ENCODE results near the gene SMIM21. TPM values are rescaled to one million over a fixed set of nuclear protein-coding genes. Genes with fewer than 3 reads are reported as not detected.

Gene SMIM21
- total RNA-seq = not detected in 2 replicates

DNA sequence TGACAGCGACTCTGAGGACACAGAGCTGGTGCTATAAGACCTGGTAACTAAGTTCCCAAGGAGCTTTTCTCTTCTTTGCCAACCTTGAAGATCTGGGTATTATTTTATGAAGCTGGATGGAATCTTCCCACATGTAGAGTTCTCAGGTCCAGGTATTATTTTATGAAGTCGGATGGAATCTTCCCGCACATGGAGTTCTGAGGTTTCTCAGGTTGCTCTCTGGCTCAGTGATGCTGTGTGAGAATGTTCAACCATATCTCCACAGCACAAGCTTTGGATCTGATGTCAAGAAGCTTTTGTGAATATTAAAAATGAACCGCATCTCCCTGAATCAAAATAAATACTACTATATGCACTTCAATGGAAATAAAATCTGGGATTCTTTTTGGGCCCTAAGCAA, at the start of gene SMIM21:
TSS of gene SMIM21 (minus strand) at position 101 of the 400 bp plus-strand sequence. CDS start 140 bp downstream, outside the sequence.
- H3K27me3 ChIP-seq (ENCODE audit: control insufficient read depth, insufficient read depth, low read length) = peaks cover 2% of the 10 kb centered on the region

DNA sequence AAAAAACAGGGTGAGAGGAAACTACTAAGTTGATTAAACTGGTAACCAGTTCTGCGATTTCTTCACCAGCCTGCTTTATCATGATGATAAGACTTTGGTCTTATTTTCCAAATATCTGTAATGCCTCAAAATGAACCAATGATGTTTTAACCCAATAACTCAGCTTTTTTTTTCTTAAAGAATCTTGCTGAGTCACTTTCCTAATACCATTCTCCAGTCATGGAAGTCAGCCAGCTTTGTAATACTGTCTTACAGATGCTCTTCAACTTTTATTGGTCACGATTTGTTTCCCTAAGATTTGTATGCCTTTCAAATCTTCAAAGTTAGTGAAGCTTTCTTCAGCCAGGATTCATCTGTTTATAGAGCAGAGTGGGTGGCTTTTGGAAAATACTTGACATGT, 47.7 kb upstream of the SMIM21 start:
- TF ChIP-seq, protein P1, sequence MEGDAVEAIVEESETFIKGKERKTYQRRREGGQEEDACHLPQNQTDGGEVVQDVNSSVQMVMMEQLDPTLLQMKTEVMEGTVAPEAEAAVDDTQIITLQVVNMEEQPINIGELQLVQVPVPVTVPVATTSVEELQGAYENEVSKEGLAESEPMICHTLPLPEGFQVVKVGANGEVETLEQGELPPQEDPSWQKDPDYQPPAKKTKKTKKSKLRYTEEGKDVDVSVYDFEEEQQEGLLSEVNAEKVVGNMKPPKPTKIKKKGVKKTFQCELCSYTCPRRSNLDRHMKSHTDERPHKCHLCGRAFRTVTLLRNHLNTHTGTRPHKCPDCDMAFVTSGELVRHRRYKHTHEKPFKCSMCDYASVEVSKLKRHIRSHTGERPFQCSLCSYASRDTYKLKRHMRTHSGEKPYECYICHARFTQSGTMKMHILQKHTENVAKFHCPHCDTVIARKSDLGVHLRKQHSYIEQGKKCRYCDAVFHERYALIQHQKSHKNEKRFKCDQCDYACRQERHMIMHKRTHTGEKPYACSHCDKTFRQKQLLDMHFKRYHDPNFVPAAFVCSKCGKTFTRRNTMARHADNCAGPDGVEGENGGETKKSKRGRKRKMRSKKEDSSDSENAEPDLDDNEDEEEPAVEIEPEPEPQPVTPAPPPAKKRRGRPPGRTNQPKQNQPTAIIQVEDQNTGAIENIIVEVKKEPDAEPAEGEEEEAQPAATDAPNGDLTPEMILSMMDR (IDR thresholded peaks at IDR 0.05; ENCODE audit: insufficient read depth, low read length, severe bottlenecking) = no peak
- FAIRE-seq = no peak
- H3K4me3 ChIP-seq (ENCODE audit: low read depth, low read length) = no peak overlapping the region
- DNase-seq (ENCODE audit: low read depth) = peak; percentile 59
- H3K36me3 ChIP-seq (ENCODE audit: control insufficient read depth, insufficient read depth, low read length) = no peaks in the 10 kb centered on the region
- H3K27me3 ChIP-seq (ENCODE audit: control insufficient read depth, insufficient read depth, low read length) = no peaks in the 10 kb centered on the region

More for the DNA sequence above, at the start of gene SMIM21:
- H3K36me3 ChIP-seq (ENCODE audit: control insufficient read depth, insufficient read depth, low read length) = no peaks in the 10 kb centered on the region
- DNase-seq (ENCODE audit: low read depth) (no peak), FAIRE-seq (no peak)
- H3K4me3 ChIP-seq (ENCODE audit: low read depth, low read length) = no peak within 1 kb of the TSS
- TF ChIP-seq, protein P1 (IDR thresholded peaks at IDR 0.05; ENCODE audit: insufficient read depth, low read length, severe bottlenecking) = no peak

DNA sequence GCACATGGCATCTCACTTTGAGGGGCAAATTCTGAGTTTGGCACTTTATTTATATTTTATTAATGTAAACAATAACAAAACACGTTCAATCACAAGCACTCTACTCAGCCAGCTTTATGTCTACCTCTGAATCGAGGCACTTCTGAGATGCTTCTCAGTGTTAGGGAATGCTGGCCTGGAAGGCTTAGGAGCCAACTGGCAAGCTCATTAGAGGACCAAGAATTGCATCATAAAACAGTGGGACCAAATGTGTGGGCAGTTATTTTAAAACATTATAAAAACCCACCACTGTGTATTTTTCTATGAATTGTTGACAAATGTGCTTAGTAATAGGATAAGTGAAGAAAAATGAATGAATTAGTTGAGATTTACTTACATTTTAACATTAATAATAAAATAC, 46.8 kb upstream of the SMIM21 start:
- Histone ChIP-seq H3K4me3 (ENCODE audit: low read depth, low read length) (no peak overlapping the region), H3K36me3 (ENCODE audit: control insufficient read depth, insufficient read depth, low read length) (no peaks in the 10 kb centered on the region), H3K27me3 (ENCODE audit: control insufficient read depth, insufficient read depth, low read length) (no peaks in the 10 kb centered on the region)
- TF ChIP-seq, protein P1 (IDR thresholded peaks at IDR 0.05; ENCODE audit: insufficient read depth, low read length, severe bottlenecking) = no peak
- no peak for DNase-seq (ENCODE audit: low read depth)
- FAIRE-seq = no peak

DNA sequence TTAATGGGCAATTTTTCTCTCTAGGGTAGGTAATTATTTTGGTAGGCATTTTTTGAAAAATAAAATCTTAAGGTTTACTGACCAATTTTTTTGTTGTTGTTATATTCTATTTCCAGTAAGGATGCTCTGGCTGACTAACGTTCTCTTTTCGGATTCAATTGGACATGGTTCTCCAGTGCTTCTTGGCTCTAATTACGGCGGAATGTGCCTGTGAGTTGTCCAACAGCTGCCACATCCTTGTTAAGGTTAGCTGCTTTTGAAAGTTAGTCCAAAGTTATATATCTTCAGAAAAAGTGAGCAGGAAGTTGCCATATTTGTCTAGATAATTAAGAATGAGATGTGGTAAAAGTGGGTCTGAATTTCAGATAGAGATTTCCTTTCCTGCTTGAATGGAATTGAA, 45.8 kb upstream of the SMIM21 start:
- TF ChIP-seq, protein P1 (IDR thresholded peaks at IDR 0.05; ENCODE audit: insufficient read depth, low read length, severe bottlenecking) = no peak
- H3K27me3 ChIP-seq (ENCODE audit: control insufficient read depth, insufficient read depth, low read length) = no peaks in the 10 kb centered on the region
- no peak for DNase-seq (ENCODE audit: low read depth)
- no peaks in the 10 kb centered on the region for H3K36me3 ChIP-seq (ENCODE audit: control insufficient read depth, insufficient read depth, low read length)
- no peak for FAIRE-seq
- no peak overlapping the region for H3K4me3 ChIP-seq (ENCODE audit: low read depth, low read length)

DNA sequence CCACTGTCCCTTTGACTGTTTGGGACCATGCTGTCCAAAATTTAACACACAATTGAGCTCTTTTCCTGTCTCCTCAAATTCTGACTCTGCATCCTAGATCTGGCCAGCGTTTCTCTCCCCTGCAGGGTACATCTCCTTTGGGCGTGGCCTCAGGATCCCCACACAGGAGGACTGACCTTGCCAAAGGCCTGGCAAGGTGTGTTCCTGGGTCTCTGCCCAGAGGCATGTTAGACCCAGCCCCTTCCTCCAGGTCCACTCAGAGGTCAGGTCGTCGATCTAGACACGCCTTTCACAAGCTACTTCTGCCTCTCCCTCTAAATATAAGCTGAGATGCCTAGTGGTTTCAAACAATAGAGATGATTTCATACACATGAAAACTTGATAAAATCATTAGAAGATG, 45.4 kb upstream of the SMIM21 start:
- H3K36me3 ChIP-seq (ENCODE audit: control insufficient read depth, insufficient read depth, low read length) = no peaks in the 10 kb centered on the region
- FAIRE-seq (no peak), DNase-seq (ENCODE audit: low read depth) (no peak)
- no peak overlapping the region for H3K4me3 ChIP-seq (ENCODE audit: low read depth, low read length)
- TF ChIP-seq, protein P1 (IDR thresholded peaks at IDR 0.05; ENCODE audit: insufficient read depth, low read length, severe bottlenecking) = no peak
- H3K27me3 ChIP-seq (ENCODE audit: control insufficient read depth, insufficient read depth, low read length) = no peaks in the 10 kb centered on the region

DNA sequence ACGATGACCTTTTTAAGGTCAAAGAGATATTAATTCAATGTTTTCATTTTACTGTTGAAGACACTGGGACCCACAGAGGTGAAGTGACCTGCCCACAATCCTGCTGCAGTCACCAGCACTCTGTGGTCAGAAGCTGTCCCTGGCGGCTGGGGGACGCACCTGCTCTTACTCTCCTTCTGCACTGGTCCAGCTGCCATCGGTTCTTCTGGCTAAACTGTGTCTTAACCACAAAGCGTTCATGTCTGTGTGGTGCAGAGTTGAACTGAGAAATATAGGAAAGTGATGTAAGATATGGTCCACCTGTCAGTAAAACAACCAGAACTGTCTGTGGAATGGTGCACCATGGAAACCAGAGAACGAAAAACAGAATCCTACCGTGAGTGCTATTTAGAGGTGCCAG, 44.9 kb upstream of the SMIM21 start:
- no peak overlapping the region for H3K4me3 ChIP-seq (ENCODE audit: low read depth, low read length)
- no peaks in the 10 kb centered on the region for H3K36me3 ChIP-seq (ENCODE audit: control insufficient read depth, insufficient read depth, low read length)
- DNase-seq (ENCODE audit: low read depth) = no peak
- FAIRE-seq = no peak
- no peaks in the 10 kb centered on the region for H3K27me3 ChIP-seq (ENCODE audit: control insufficient read depth, insufficient read depth, low read length)
- TF ChIP-seq, protein P1 (IDR thresholded peaks at IDR 0.05; ENCODE audit: insufficient read depth, low read length, severe bottlenecking) = no peak
